Smooth muscle cell (in vitro differentiated cells): ENCODE data around the gene DIS3L2. TPM values are rescaled to one million over a fixed set of nuclear protein-coding genes. Genes with fewer than 3 reads are reported as not detected.

Experiments used
- DNase-seq: peaks from one replicate; lab custom pipeline; 2025; ENCODE audit not compliant: unreplicated experiment; lab: John Stamatoyannopoulos, UW
- H2AFZ ChIP-seq: fragments of 200-600 bp; sonication (generic); 2 replicates; pipeline ENCODE4 v1.6.0; 2016; ENCODE audit warnings: antibody characterized with exemption, low read depth, mild to moderate bottlenecking
- H3F3A ChIP-seq: fragments of 200-600 bp; sonication (generic); 2 replicates; pipeline ENCODE4 v1.6.0; 2017; ENCODE audit warnings: antibody characterized with exemption, low read depth
- H3K27ac ChIP-seq: fragments of 200-600 bp; sonication (generic); 2 replicates; pipeline ENCODE4 v1.5.1; 2016; ENCODE audit warnings: low read depth, mild to moderate bottlenecking
- H3K27me3 ChIP-seq: fragments of 200-600 bp; sonication (generic); 2 replicates; pipeline ENCODE4 v1.6.1; 2016; ENCODE audit warnings: low read depth, mild to moderate bottlenecking
- H3K36me3 ChIP-seq: fragments of 200-600 bp; sonication (generic); 2 replicates; pipeline ENCODE4 v1.5.1; 2016; ENCODE audit warnings: low read depth
- H3K4me1 ChIP-seq: fragments of 200-600 bp; sonication (generic); 2 replicates; pipeline ENCODE4 v1.5.1; 2016; ENCODE audit warnings: low read depth
- H3K4me2 ChIP-seq: fragments of 200-600 bp; sonication (generic); 2 replicates; pipeline ENCODE4 v1.6.0; 2016; ENCODE audit warnings: mild to moderate bottlenecking
- H3K4me3 ChIP-seq: fragments of 200-600 bp; sonication (generic); 2 replicates; pipeline ENCODE4 v1.5.1; 2016; ENCODE audit warnings: mild to moderate bottlenecking
- H3K79me2 ChIP-seq: fragments of 200-600 bp; sonication (generic); 2 replicates; pipeline ENCODE4 v1.6.0; 2016; ENCODE audit warnings: low read depth, mild to moderate bottlenecking
- H3K9ac ChIP-seq: fragments of 200-600 bp; sonication (generic); 2 replicates; pipeline ENCODE4 v1.6.0; 2016; ENCODE audit warnings: low read depth
- H3K9me3 ChIP-seq: fragments of 200-600 bp; sonication (generic); replicated peaks from 2 replicates; pipeline ENCODE4 v1.5.1; 2016; ENCODE audit warnings: low read depth
- H4K20me1 ChIP-seq: fragments of 200-600 bp; sonication (generic); 2 replicates; pipeline ENCODE4 v1.6.0; 2016; ENCODE audit warnings: low read depth
- CTCF ChIP-seq: fragments of 200-600 bp; sonication (generic); IDR thresholded peaks from 2 replicates; pipeline ENCODE4 v1.5.1; 2017; ENCODE audit warnings: borderline replicate concordance, mild to moderate bottlenecking, antibody characterized with exemption; ENCODE audit not compliant: insufficient read depth, poor library complexity, severe bottlenecking
- WGBS: methylation state at CpG from one replicate; pipeline ENCODE4 v1.1.7; 2016; ENCODE audit warnings: low lambda C conversion rate; 5-methylcytosine and 5-hydroxymethylcytosine counted together
- polyA plus RNA-seq: library from polyadenylated mRNA; unstranded; fragments of >200 nt; fragmentation: Nextera tagmentation; extraction: Ambion mirVana; gene quantifications from 2 replicates; pipeline ENCODE4 v1.2.1, GENCODE V29; 2016
- total RNA-seq: library from RNA; depleted of rRNA; stranded (reverse); fragments of >200 nt; gene quantifications from 2 replicates; pipeline ENCODE4 v1.2.3, GENCODE V29; 2014

Gene DIS3L2
- total and polyA plus RNA-seq, 2 experiments from 2014 or later, result 11.4 to 25.2 TPM

GRCh38 chr2:232052591-232052990 is 91.1 kb downstream of the DIS3L2 start:
- no peaks in the 10 kb centered on the region for H3K79me2 ChIP-seq
- H3K4me2 ChIP-seq, result no peak overlapping the region
- 85% methylated on average over 2 of the region's 2 CpGs for WGBS
- H3K4me3 ChIP-seq, result no peak overlapping the region
- no peaks in the 10 kb centered on the region for H3F3A ChIP-seq
- H2AFZ ChIP-seq, result no peak overlapping the region
- no peaks in the 10 kb centered on the region for H3K4me1 ChIP-seq
- H3K36me3 ChIP-seq, result peaks cover 2% of the 10 kb centered on the region
- no peak overlapping the region for H3K27ac ChIP-seq
- no peak for TF ChIP-seq CTCF
- H3K9ac ChIP-seq, result no peak overlapping the region
- no peak for DNase-seq
- H4K20me1 ChIP-seq, result peaks cover 24% of the 10 kb centered on the region
- H3K27me3 ChIP-seq, result no peaks in the 10 kb centered on the region
- H3K9me3 ChIP-seq, result no peaks in the 10 kb centered on the region

GRCh38 chr2:232053777-232054176 is 92.3 kb downstream of the DIS3L2 start:
- Histone ChIP-seq H3K4me2 (no peak overlapping the region), H3K36me3 (peaks cover 2% of the 10 kb centered on the region), H3K27ac (no peak overlapping the region), H3K27me3 (no peaks in the 10 kb centered on the region), H3K9me3 (no peaks in the 10 kb centered on the region), H3K79me2 (no peaks in the 10 kb centered on the region), H3K4me1 (no peaks in the 10 kb centered on the region), H4K20me1 (peaks cover 27% of the 10 kb centered on the region), H2AFZ (no peak overlapping the region), H3K9ac (no peak overlapping the region), H3F3A (no peaks in the 10 kb centered on the region), H3K4me3 (no peak overlapping the region)
- WGBS, result 66% methylated on average over 2 of the region's 2 CpGs
- TF ChIP-seq CTCF, result no peak
- no peak for DNase-seq

GRCh38 chr2:232058063-232058877 is 96.8 kb downstream of the DIS3L2 start:
- no peaks in the 10 kb centered on the region for H3K27me3 ChIP-seq
- H3K79me2 ChIP-seq, result no peaks in the 10 kb centered on the region
- H3K27ac ChIP-seq, result no peak overlapping the region
- H3F3A ChIP-seq, result no peaks in the 10 kb centered on the region
- no peak overlapping the region for H3K9ac ChIP-seq
- peaks cover 2% of the 10 kb centered on the region for H3K36me3 ChIP-seq
- no peak overlapping the region for H2AFZ ChIP-seq
- H4K20me1 ChIP-seq, result peaks cover 31% of the 10 kb centered on the region
- WGBS, result 62% methylated on average over 5 of the region's 5 CpGs
- H3K9me3 ChIP-seq, result no peaks in the 10 kb centered on the region
- DNase-seq, result no peak
- H3K4me1 ChIP-seq, result no peaks in the 10 kb centered on the region
- TF ChIP-seq CTCF, result no peak
- no peak overlapping the region for H3K4me3 ChIP-seq
- H3K4me2 ChIP-seq, result no peak overlapping the region

- H3K27ac ChIP-seq, result no peak overlapping the region
- H3K4me2 ChIP-seq, result no peak overlapping the region
- no peaks in the 10 kb centered on the region for H3K27me3 ChIP-seq
- no peak for DNase-seq
- H3F3A ChIP-seq, result no peaks in the 10 kb centered on the region
- no peaks in the 10 kb centered on the region for H3K9me3 ChIP-seq
- no peaks in the 10 kb centered on the region for H3K4me1 ChIP-seq
- H2AFZ ChIP-seq, result no peak overlapping the region
- no peaks in the 10 kb centered on the region for H3K79me2 ChIP-seq
- TF ChIP-seq CTCF, result no peak
- H3K36me3 ChIP-seq, result peaks cover 2% of the 10 kb centered on the region
- H4K20me1 ChIP-seq, result peaks cover 31% of the 10 kb centered on the region
- H3K9ac ChIP-seq, result no peak overlapping the region
- H3K4me3 ChIP-seq, result no peak overlapping the region
Measured at GRCh38 chr2:232058931-232059330, 97.4 kb downstream of the DIS3L2 start.
